KMS-11 (cell line): ENCODE data around the gene PHF21A.
A peak's percentile ranks its signal among the peaks of the same experiment; 100 is the strongest.

Experiments
- H2AFZ ChIP-seq: fragments of 200-600 bp; sonication (generic); 2 replicates; pipeline ENCODE4 v1.6.1; 2016; ENCODE audit warnings: antibody characterized with exemption, mixed run types, low read depth
- H3K27ac ChIP-seq: fragments of 200-600 bp; sonication (generic); 2 replicates; pipeline ENCODE4 v1.6.1; 2016; ENCODE audit warnings: mild to moderate bottlenecking, mixed run types
- H3K27me3 ChIP-seq: fragments of 200-600 bp; sonication (generic); 2 replicates; pipeline ENCODE4 v1.6.1; 2017; ENCODE audit warnings: mild to moderate bottlenecking, low read depth, mixed run types, moderate library complexity; ENCODE audit not compliant: insufficient read depth
- H3K36me3 ChIP-seq: fragments of 200-600 bp; sonication (generic); 2 replicates; pipeline ENCODE4 v1.6.1; 2017; ENCODE audit warnings: mild to moderate bottlenecking, mixed run types; ENCODE audit not compliant: insufficient read depth
- H3K4me1 ChIP-seq: fragments of 200-600 bp; sonication (generic); 2 replicates; pipeline ENCODE4 v1.6.1; 2016; ENCODE audit warnings: mild to moderate bottlenecking, low read depth, mixed run types; ENCODE audit not compliant: poor library complexity, severe bottlenecking
- H3K4me2 ChIP-seq: fragments of 200-600 bp; sonication (generic); 2 replicates; pipeline ENCODE4 v1.7.0; 2016; ENCODE audit warnings: mild to moderate bottlenecking, mixed run types
- H3K4me3 ChIP-seq: fragments of 200-600 bp; sonication (generic); IDR thresholded peaks from 2 replicates; pipeline ENCODE4 v1.6.1; 2017; ENCODE audit warnings: low read depth, low read length, mixed read lengths; ENCODE audit not compliant: insufficient read depth
- H3K79me2 ChIP-seq: fragments of 200-600 bp; sonication (generic); 2 replicates; pipeline ENCODE4 v1.6.1; 2016; ENCODE audit warnings: low read depth, mixed run types; ENCODE audit not compliant: insufficient read depth
- H3K9ac ChIP-seq: fragments of 200-600 bp; sonication (generic); 2 replicates; pipeline ENCODE4 v1.6.1; 2016; ENCODE audit warnings: mild to moderate bottlenecking, mixed run types
- H4K20me1 ChIP-seq: fragments of 200-600 bp; sonication (generic); 2 replicates; pipeline ENCODE4 v1.6.1; 2016; ENCODE audit warnings: mild to moderate bottlenecking, mixed run types; ENCODE audit not compliant: insufficient read depth
- TF ChIP-seq, protein P1 (sequence below): fragments of 200-600 bp; sonication (generic); conservative IDR thresholded peaks from 2 replicates; pipeline ENCODE4 v1.6.1; 2017; ENCODE audit warnings: low read depth, mild to moderate bottlenecking, antibody characterized with exemption, low read length, moderate library complexity, mixed read lengths

The PHF21A gene

GRCh38 chr11:46129133-46129532 is 7.9 kb upstream of the PHF21A start:
- no peak overlapping the region for H2AFZ ChIP-seq
- no peak overlapping the region for H3K27ac ChIP-seq
- H3K4me1 ChIP-seq = peaks cover 18% of the 10 kb centered on the region
- no peaks in the 10 kb centered on the region for H4K20me1 ChIP-seq
- H3K9ac ChIP-seq = no peak overlapping the region
- no peaks in the 10 kb centered on the region for H3K79me2 ChIP-seq
- H3K4me3 ChIP-seq = no peak overlapping the region
- TF ChIP-seq, protein P1, sequence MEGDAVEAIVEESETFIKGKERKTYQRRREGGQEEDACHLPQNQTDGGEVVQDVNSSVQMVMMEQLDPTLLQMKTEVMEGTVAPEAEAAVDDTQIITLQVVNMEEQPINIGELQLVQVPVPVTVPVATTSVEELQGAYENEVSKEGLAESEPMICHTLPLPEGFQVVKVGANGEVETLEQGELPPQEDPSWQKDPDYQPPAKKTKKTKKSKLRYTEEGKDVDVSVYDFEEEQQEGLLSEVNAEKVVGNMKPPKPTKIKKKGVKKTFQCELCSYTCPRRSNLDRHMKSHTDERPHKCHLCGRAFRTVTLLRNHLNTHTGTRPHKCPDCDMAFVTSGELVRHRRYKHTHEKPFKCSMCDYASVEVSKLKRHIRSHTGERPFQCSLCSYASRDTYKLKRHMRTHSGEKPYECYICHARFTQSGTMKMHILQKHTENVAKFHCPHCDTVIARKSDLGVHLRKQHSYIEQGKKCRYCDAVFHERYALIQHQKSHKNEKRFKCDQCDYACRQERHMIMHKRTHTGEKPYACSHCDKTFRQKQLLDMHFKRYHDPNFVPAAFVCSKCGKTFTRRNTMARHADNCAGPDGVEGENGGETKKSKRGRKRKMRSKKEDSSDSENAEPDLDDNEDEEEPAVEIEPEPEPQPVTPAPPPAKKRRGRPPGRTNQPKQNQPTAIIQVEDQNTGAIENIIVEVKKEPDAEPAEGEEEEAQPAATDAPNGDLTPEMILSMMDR = no peak
- H3K36me3 ChIP-seq = no peaks in the 10 kb centered on the region
- H3K27me3 ChIP-seq = no peaks in the 10 kb centered on the region
- H3K4me2 ChIP-seq = no peak overlapping the region

DNA sequence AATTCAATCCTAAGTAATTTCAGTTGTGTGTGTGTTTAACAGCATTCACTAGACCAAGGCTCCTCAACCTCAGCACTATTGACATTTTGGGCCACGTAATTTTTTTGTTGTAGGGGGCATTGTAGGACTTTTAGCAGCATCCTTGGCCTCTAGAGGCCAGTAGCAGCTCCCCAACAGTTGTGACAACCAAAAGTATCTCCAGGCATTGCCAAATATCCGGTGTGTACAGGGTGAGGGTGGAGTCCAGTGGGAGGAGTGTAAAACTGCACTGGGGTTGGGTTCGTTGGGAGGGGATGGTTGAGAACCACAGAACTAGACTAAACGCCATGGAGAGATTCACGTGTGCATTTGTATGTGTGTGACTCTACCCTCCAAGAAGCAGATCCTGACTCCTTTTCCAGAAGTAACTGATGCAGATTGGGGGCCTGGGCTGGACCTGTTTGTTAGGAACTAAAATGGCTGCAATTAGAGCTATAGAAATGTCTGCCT is 5.9 kb upstream of the PHF21A start:
- Histone ChIP-seq H4K20me1 (no peaks in the 10 kb centered on the region), H3K4me3 (no peak overlapping the region), H3K36me3 (no peaks in the 10 kb centered on the region), H3K4me1 (peaks cover 30% of the 10 kb centered on the region), H3K27me3 (no peaks in the 10 kb centered on the region), H3K4me2 (peak overlapping the region; percentile 2; the same call in 1 of the 2 replicates), H3K79me2 (no peaks in the 10 kb centered on the region), H3K9ac (no peak overlapping the region), H2AFZ (peak overlapping the region; percentile 31; the same call in 1 of the 2 replicates), H3K27ac (no peak overlapping the region)
- TF ChIP-seq, protein P1 = peak; percentile 38; the same call in 1 of the 2 replicates

- H3K4me1 ChIP-seq = peaks cover 30% of the 10 kb centered on the region
- TF ChIP-seq, protein P1 = no peak
- H3K27me3 ChIP-seq = no peaks in the 10 kb centered on the region
- no peaks in the 10 kb centered on the region for H3K79me2 ChIP-seq
- no peaks in the 10 kb centered on the region for H4K20me1 ChIP-seq
- H3K36me3 ChIP-seq = no peaks in the 10 kb centered on the region
- H3K4me3 ChIP-seq = no peak overlapping the region
- no peak overlapping the region for H3K9ac ChIP-seq
- no peak overlapping the region for H3K27ac ChIP-seq
- H2AFZ ChIP-seq = no peak overlapping the region
- no peak overlapping the region for H3K4me2 ChIP-seq
These were observed 4.0 kb upstream of the PHF21A start for GRCh38 chr11:46125284-46125683.

DNA sequence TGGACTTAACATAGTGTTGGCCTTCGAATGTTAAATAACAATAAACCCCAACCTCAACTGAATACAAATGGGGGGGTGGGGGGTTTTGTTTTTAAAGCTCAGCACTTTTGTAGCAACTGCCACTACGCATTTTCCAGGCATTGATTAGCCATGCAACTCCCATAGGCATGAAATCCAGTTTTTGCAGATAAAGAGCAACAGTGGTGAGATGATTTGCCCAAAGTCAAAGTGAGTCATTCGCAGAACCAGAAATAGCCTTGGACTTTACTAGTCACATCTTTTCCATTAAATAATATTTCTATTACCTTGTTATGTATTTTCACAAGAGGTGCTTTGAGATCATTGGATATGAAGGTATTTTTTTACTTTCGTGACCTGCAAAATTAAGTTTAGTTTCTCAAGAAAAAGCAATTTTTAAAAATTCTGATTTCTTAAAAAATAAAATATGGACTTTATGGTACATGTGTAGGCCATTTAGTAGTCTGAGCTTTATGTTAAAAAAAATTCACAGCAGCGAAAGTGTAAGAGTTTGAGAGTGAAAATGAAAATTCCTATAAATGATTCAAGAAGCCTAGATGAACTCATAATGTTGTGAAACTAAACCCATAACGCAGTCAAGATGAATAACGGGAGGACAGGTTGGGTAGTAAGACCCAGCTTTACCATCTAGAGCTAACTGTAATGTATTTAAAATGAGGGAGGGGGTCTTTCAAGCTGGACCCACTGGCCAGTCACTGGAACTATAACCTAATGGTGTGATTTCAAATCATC is 1.9 kb upstream of the PHF21A start:
- no peaks in the 10 kb centered on the region for H3K36me3 ChIP-seq
- H3K4me2 ChIP-seq = peak overlapping the region; percentile 85
- H3K27me3 ChIP-seq = no peaks in the 10 kb centered on the region
- no peak overlapping the region for H3K4me3 ChIP-seq
- H3K79me2 ChIP-seq = peaks cover 12% of the 10 kb centered on the region
- H3K4me1 ChIP-seq = peaks cover 41% of the 10 kb centered on the region
- H2AFZ ChIP-seq = peak overlapping the region; percentile 8; the same call in 1 of the 2 replicates
- H3K27ac ChIP-seq = peak overlapping the region; percentile 15; the same call in 1 of the 2 replicates
- no peak overlapping the region for H3K9ac ChIP-seq
- H4K20me1 ChIP-seq = no peaks in the 10 kb centered on the region
- TF ChIP-seq, protein P1 = no peak
